Stimulated activated CD4-positive, alpha-beta T cell treated with anti-CD3 and anti-CD28 coated beads, Interleukin-12 subunit alpha, Interleukin-12 subunit beta, amount 100 ng/mL, for 48 hours (primary cell): Measurements from ENCODE around the gene SMURF1.
"Not testable (repeated sequence)": the region's sequence is repeated elsewhere in the genome, so short reads cannot be mapped to it uniquely, and the experiment has no call there.

ENCODE experiments used
- DNase-seq, 3 donors: peaks; one replicate each; pipeline ENCODE4 v3.0.0-alpha.2; 2020; ENCODE audit warnings: low read depth in 2 of 3, low spot score in 1 of 3

Gene SMURF1

DNA sequence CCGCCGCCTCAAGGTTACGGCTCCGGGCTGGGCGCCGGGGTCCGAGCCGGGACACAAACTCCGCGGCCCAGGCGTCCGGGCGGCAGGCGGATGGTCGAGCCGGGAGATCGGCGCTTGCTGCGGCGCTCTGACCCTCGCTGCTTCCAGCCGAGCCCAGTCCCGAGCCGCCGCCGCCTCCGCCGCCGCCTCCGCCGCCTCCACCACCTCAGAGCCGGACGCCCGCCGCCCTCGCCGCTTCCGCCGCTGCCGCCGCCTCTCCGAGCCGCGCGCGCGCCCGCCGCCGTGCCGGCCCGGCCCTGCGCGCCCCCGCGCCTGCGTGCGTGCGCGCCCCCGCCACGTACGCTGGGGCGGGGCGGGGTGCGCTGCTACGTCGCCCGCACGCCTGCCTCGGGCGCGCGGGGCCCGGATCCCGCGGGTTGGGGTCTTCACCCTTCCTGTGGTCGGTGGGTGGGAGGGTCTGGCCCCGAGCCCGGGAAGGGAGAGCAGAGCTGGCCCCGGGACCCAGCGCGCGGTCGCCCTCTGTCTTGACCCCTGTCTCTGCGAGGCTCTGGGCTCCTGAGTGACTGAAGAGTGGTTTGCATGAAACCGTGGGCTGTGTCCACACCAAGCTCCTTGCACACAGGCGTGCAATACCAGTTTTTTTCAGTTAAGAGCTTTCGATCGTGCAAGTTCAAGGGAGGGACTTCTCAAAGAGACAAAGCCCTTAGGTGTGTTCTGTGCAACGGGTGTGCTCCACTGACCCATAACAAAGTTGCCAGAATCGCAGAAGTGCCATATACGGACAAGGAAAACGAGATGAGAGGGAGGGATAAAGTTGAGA, at the start of gene SMURF1:
Gene SMURF1, minus strand, starts transcription at position 256 of the 820 bp plus-strand sequence. CDS start 328 bp downstream, outside the sequence.
- DNase-seq: peak; percentile 38 to 67 (median 47)

DNA sequence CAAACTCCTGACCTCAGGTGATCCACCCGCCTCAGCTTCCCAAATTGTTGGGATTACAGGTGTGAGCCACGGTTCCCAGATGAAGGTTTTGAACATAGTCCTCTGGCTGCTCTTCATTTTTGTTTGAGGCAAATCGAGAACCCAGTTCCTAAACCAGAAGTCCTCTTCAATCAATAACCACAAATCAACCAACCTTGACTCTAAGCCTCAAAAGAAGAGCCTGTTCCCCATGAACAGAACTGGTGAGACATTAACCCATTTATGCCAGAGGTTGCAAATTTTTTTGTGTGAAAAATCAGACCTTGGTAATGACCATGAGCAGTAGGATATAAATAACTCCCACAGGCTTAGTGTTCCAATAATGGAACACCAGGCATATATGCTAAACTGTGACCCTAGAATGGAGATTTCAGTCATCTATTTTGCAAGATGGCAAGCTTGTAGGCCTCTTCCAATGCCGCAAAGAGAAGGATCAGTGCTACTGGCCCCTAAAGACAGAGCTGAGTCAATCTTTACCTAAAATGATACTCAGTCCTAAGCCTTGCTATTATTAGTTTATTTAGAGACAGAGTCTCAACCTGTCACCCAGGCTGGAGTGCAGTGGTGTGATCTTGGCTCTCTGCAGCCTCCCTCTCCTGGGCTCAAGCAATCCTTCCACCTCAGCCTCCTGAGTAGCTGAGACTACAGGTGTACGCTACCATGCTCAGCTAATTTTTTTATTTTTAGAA, 48.1 kb upstream of the SMURF1 start:
- no peak for DNase-seq

DNA sequence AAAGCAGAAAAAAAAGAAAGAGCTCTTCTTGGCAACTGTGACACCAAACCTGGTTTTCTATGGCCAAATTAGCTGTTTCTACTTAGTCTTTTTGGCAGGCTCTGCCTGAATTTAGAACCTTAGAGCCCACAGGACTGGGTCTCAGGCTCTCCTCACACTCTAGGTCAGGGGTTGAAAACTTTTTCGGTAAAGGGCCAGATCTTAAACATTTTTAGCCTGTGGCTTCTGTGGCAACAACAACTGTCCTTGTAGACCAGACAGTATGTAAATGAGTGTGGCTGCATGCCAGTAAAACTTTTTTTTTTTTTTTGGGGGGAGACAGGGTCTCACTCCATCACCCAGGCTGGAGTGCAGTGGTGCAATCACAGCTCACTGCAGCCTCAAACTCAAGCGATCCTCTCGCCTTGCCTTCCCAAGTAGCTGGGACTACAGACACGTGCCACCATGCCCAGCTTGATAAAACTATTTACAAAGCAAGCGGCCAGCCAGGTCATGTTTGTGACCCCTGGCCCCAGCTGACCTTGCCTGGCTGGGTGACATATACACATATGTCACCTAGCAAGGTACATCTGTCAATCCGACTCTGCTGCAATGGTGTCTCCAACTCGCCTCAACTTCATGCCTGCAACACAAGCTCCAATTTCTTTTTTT, 46.6 kb upstream of the SMURF1 start:
- no peak for DNase-seq

DNA sequence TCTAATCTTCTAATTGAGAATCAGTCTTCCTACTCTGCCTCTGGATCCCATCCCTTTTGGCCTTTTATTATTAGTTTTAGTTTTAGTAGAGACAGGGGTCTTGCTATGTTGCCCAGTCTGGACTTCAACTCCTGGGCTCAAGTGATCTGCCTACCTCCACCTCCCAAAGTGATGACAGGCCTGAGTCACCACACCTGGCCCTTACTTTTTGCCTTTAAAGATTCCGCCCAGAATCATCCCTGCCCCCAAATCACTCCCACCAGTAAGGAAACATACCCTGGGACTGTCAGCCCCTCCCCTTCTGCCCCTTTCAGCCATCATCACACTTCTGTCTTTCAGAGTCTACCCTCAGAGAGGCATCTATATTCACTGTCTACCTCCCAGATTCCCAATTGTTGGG, 45.3 kb upstream of the SMURF1 start:
- DNase-seq: no peak

DNA sequence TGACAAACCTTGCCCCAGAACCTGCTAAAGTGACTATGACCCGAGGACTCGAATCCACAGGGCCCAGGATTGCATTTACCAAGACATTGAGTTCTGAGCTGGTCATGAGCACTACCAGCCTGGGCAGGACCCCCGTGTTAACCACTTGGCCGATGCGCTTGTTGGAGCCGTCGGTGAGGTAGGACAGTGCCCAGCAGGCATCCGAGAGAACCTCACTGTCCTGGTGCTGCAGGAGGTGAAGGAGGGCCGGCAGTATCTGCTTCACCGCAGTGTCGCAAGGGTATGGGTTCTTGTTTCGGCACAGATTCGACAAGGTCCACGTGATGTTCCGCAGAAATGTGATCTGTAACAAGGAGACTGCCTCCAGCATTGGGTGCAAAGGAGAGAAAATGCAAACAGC, 44.3 kb upstream of the SMURF1 start:
- DNase-seq: no peak

DNA sequence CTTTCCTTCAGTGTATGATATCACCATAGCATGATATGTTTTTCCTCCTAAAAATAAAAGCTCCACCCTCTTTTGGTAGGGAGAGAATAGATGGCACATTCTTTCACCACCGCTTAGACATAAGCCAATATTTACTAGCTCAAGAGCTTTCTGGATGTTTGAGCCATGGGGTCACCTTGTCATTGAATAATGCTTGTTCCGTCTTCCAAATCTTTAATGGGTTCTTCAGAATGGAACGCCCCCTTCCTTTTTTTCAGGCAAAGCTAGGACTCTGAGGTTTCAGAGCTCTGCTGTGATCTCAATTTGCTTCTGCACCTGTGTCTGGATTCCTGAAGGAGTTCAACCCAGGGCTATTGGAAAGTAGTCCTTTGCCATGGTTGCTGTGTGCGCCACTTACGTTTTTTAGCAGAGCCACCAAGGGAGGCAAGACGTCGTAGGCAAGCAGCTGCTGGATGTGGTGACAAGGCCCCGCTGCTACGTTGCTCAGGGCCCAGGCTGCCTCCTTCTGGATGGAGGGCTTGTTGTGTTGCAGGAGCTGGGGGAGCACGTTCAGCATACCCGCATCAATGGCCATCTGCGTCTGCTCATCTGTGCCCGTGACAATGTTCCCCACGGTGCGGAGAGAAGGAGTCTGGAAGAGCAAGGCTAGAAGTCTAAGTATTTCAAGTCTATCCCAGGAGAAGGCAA, 40.8 kb upstream of the SMURF1 start:
- no peak for DNase-seq

DNA sequence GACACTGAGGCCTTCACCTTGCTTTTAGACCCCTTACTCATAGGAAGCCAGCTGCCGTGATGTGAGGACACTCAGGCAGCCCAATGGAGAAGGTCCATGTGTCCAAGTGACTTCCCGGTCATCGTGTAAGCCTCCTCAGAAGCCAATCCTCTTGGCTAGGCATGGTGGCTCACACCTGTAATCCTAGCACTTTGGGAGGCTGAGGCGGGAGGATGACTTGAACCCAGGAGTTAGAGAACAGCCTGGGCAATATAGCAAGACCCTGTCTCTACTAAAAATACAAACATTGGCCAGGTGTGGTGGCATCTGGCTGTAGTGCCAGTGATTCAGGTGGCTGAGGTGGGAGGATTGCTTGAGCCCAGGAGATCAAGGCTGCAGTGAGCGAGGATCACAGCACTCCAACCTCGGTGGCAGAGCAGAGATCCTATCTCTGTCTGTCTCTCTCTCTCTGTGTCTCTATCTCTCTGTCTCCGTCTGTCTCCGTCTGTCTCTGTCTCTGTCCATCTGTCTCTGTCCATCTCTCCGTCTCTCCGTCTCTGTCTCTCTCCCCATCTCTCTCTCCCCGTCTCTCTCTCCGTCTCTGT, 36.3 kb upstream of the SMURF1 start:
- DNase-seq: no peak

DNA sequence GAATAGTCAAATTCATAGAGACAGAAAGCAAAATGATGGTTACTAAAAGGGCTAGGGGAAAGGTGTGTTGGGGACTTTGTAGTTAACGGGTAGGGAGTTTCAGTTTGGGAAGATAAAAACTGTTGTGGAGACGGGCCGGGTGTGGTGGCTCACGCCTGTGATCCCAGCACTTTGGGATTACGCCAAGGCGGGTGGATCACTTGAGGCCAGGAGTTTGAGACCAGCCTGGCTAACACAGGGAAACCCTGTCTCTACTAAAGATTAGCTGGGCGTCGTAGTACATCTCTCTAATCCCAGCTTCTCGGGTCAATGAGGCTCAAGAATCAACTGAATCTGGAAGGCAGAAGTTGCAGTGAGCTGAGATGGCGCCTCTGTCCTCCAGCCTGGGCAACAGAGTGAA, 33.3 kb upstream of the SMURF1 start:
- no peak for DNase-seq

DNA sequence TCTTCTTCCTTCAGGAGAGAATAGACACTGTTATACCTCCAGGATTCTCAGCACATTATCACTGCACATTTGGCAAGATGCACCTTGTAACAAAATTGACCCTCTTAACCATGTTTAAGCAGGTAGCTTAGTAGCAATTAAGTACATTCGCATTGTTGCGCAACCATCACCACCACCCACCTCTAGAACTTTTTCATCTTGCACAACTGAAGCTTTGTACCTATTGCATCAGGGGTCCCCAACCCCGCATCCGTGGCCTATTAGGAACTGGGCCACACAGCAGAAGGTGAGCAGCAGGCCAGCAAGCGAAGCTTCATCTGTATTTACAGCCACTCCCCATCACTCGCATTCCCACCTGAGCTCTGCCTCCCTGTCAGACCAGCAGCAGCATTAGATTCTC, 29.9 kb upstream of the SMURF1 start:
- DNase-seq: no peak

DNA sequence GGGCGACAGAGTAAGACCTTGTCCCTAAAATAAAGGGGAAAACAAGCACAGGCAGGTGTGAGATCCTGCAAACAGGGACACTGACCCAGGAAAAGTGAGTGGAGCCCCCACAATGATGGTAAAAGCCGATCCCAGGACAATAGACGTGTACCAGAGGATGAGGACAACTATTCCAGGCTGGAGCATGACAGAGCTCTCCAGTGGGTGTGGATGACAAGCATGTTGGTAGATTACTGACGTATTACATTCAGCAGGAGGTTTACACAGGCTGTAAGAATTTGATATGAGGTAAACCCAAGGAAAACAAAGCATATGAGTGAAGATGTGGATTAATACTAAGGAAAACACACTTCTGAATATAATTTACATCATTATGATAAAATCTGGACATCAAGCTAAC, 27.8 kb upstream of the SMURF1 start:
- DNase-seq: no peak

DNA sequence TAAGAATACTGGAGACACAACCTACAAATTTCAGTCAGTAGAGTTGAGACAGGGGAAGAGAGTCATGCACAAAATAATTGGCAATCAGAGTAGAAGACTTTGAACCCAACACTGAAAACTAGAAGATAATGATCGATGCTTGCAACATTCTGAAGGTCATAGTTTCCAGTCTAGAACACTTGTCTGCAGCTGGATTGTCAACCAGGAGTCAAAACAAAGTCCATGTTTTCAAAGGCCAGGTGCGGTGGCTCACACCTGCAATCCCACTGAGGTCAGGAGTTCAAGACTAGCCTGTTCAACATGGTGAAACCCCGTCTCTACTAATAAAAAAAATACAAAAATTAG, 26.8 kb upstream of the SMURF1 start:
- no peak for DNase-seq

DNA sequence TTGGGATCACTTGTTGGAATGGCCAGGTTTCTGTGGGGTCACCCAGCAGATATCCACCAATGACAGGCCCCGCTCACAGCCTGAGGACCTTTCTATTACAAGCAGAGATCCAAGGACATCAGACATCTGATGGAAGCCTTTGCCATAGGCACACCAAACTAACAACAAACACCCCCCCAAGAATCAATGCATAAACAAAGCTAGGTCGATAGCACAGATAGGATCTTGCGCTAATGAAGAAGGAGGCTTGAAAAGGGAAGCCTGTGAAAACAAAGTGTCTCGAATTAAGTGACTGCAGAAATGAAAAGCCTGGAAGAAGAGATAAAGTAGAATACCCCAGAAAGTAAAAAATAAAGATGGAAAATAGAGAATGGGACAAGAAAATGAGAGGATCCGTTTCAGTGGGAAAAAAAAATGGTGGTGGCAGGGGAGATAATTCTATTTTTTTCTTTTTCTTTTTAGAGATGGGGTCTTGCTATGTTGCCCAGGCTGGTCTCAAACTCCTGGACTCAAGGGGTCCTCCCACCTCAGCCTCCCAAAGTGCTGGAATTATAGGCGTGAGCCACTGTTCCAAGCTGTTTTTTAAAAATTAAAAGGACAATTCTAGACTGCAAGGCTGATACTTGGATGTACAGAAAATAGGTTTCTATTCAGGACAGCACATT, 26.3 kb upstream of the SMURF1 start:
- no peak for DNase-seq

DNA sequence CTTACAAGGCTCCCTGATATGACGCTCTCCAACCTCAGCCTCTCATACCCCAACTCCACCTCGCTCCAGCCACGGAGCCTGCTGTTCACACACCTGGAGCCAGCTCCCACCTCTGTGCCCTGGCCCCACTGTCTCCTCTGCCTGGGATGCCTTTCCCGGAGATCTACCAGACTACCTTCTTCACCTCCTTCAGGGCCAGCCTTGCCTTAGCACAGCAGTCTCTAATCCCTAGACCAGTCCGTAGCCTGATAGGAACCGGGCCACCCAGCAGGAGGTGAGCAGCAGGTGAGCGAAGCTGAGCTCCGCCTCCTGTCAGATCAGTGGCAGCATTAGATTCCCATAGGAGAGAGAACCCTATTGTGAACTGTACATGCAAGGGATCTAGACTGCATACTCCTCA, 23.2 kb upstream of the SMURF1 start:
- no peak for DNase-seq

DNA sequence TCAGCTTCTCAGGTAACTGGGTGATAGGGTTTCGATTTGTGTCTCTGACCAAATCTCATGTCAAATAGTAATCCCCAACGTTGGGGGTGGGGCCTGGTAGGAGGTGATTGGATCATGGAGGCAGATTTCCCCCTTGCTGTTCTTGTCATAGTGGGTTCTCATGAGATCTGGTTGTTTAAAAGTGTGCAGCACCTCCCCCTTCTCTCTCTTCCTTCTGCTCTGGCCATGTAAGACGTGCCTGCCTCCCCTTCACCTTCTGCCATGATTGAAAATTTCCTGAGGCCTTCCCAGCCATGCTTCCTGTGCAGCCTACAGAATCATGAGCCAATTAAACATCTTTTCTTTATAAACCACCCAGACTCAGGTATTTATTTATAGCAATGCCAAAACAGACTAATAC, 21.9 kb upstream of the SMURF1 start:
- DNase-seq: no peak

DNA sequence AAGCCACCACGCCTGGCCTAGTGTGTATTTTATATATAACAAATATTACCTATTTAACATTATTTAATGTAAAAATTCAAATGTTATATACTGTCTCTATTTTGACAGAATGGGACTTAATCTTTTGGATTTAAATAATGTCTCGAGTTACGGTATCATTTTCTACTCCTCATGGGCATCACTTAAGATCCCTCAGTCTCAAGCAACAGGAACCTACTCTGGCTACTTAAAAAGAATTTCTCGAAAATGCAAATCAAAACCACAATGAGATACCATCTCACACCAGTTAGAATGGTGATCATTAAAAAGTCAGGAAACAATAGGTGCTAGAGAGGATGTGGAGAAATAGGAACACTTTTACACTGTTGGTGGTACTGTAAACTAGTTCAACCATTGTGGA, 19.8 kb upstream of the SMURF1 start:
- not testable (repeated sequence) for DNase-seq

DNA sequence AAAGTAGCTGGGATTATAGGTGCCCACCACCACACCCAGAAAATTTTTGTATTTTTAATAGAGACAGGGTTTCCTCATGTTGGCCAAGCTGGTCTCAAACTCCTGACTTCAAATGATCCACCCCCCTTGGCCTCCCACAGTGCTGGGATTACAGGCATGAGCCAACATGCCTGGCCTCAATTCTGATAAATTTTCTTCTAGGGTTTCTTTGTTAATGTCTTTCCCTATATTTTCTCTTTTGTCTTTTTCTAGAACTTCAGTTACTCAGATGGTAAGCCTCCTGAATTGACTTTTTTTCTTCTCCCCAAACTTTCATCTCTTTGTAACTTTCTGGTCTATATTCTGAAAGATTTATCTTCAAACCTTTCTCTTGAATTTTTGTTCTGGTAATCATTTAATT, 12.7 kb upstream of the SMURF1 start:
- no peak for DNase-seq

DNA sequence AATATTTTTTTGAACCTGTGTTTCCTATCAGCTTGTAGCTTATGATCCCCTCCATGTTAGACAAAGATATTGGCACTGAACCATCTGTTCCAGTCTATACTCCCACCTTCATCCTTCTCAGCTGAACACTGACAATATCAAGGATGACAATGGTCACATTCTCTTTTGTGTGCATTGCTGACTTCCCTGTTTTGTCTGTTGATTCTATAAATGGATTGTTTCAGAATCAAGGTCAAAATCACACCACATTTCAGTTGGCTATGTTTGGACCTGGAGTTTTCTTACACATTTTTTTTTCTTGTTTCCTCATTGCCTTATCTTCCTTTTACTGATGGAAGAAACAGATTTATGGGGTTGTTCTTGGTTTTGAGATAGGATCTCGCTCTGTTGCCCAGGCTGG, 11.3 kb upstream of the SMURF1 start:
- DNase-seq: no peak

DNA sequence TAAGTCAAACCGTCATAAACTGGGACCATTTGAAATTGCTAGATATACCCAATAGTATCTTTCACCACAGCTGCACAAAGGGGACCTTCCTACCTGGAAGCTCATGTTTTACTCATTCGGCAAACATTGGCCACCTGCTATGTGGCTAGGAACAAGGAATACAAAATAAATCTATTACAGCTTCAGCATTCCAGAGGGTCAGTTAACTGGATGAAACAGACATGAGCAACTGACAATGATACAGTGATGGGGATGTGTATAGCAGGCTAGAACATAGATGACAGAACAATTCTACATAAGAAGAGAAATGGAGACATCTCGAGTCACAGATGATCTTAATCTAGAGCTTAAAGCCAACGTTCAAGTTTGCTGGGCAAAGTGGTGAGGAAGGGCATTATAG, 3.1 kb upstream of the SMURF1 start:
- DNase-seq: no peak

DNA sequence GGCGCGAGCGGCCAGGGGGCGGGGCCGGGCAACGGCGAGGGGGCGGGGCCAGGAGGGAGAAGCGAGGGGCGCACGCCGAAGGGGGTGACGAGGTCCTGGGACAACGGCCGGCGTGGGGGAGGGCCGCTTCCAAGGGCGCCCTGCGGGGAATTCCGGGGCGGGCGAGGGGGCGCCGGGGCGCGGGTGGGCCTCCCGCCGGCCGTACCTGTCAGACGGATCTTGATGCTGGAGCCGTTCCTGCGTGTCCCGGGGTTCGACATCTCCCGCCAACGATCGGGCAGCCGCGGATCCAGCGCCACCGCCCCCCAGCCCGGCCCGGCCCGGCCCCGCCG, 421 bp downstream of the SMURF1 start:
- no peak for DNase-seq

DNA sequence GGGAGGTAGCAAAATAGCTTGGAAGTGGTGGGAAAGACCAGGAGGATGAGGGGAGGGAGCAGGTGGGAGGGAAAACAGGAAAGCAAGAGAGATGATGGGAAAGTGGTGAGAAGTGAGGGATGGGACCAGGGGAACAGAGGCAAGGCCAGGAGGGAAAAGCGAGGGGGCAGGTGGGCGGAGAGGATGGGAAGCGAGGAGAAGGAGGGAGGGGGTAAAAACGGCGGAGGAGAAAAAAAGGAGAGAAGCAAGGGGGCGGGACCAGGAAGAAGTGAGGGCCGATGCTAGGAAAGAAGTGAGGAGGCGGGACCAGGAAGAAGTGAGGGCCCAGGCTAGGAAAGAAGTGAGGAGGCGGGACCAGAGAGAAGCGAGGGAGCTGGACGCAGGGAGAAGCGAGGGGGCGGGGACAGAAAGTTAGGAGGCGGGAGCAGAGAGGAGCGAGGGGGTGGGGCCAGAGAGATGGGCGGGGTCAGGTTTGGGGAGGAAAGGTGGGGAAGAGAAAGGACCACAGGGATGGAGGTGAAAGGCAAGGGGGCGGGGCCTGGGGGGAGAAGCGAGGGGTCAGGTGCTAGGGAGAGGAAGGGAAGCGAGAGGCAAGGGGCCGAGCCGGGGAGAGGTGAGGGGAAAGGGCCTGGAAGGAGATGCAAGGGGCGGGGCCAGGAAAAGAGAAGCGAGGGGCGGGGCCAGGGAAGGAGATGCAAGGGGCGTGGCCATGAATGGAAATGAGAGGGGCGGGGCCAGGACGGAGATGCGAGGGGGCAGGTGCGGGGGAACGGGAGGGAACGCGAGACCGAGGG, 984 bp downstream of the SMURF1 start:
- DNase-seq: peak; percentile 86 to 94 (median 90)
